ENCODE results near the gene UBE2M.

UBE2M gene

GRCh38 chr19:58538257-58539168 lies 19.9 kb downstream of the UBE2M start:
- DNase-seq: peak in 1 of 3 experiments; percentile 94

- no peak for DNase-seq
Measured at GRCh38 chr19:58536852-58537798, 21.3 kb downstream of the UBE2M start.

- DNase-seq: no peak
Measured at GRCh38 chr19:58535857-58536256, 22.6 kb downstream of the UBE2M start.

GRCh38 chr19:58531034-58531840 lies 27.2 kb downstream of the UBE2M start:
- no peak for DNase-seq

- DNase-seq: no peak
Measured at GRCh38 chr19:58529405-58529804, 29.0 kb downstream of the UBE2M start.

GRCh38 chr19:58522709-58523108 lies 35.7 kb downstream of the UBE2M start:
- no peak for DNase-seq

- DNase-seq: no peak
Measured at GRCh38 chr19:58521651-58522050, 36.8 kb downstream of the UBE2M start.

GRCh38 chr19:58520257-58520599 lies 38.2 kb downstream of the UBE2M start:
- no peak for DNase-seq

GRCh38 chr19:58519355-58520256 lies 38.8 kb downstream of the UBE2M start, which contains the start of gene ZBTB45:
TSS of gene ZBTB45 (minus strand) at chr19:58519810. CDS start at chr19:58517673, 2,137 bp downstream.
- peak; percentile 93 to 97 (median 97) for DNase-seq

- peak; percentile 57 to 87 (median 82) for DNase-seq
Measured at GRCh38 chr19:58519087-58519354, 39.4 kb downstream of the UBE2M start.

- DNase-seq: peak in 1 of 3 experiments; percentile 44
Measured at GRCh38 chr19:58518256-58519086, 39.9 kb downstream of the UBE2M start.

- DNase-seq: no peak
Measured at GRCh38 chr19:58516964-58517833, 41.2 kb downstream of the UBE2M start.

GRCh38 chr19:58516246-58516836 lies 42.1 kb downstream of the UBE2M start:
- DNase-seq: no peak

- DNase-seq: no peak
Measured at GRCh38 chr19:58515259-58515658, 43.2 kb downstream of the UBE2M start.

GRCh38 chr19:58514564-58515022 lies 43.8 kb downstream of the UBE2M start:
- no peak for DNase-seq

GRCh38 chr19:58513694-58514563 lies 44.5 kb downstream of the UBE2M start:
- peak; percentile 86 to 97 (median 89) for DNase-seq

GRCh38 chr19:58513213-58513693 lies 45.2 kb downstream of the UBE2M start:
- peak in 1 of 3 experiments; percentile 30 for DNase-seq

All from NCI-H1417 (cell line).